Measurements from ENCODE around the gene AQP12B.
"Not testable (repeated sequence)": the region's sequence is repeated elsewhere in the genome, so short reads cannot be mapped to it uniquely, and the experiment has no call there.

The AQP12B gene

GRCh38 chr2:240701091-240701735 is 18.5 kb upstream of the AQP12B start:
- DNase-seq = no peak

GRCh38 chr2:240700616-240701015 is 17.9 kb upstream of the AQP12B start:
- DNase-seq = not testable (repeated sequence)

- DNase-seq = not testable (repeated sequence)
Measured at GRCh38 chr2:240699835-240700234, 17.1 kb upstream of the AQP12B start.

DNA sequence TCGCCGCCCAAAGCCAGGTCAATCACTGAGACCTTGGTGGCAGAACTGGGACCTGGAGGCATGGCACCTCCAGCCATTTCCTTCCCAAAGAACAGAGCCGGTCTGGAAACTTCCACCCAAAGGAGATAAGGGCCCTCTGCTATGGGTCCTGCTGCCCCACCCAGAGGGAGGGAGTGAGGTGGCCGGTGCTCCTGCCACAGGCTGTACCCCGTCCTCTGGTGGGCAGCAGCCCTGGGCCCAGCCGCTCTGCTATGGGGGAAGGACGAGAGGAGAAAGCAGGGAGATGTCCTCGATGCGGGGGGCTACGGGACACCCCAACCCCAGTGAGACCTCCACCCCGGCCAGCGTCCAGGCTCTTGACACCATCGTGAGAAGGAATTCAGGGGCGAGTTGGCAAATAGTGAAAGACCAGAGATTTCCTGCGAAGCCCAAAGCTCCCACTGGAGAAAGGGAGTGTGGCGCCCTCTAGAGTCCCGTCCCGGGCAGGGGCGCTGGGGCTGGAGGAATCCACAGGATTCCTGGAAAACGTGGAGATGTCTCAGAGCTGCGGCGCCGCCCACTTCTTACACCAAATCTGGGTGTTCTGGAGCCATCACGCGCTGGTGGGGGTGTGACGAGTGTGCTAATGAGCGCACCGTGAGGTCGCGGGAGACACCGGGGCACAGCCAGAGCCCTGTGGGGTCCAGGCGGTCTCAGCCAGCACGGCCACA is 16.3 kb upstream of the AQP12B start:
- DNase-seq = not testable (repeated sequence)

DNA sequence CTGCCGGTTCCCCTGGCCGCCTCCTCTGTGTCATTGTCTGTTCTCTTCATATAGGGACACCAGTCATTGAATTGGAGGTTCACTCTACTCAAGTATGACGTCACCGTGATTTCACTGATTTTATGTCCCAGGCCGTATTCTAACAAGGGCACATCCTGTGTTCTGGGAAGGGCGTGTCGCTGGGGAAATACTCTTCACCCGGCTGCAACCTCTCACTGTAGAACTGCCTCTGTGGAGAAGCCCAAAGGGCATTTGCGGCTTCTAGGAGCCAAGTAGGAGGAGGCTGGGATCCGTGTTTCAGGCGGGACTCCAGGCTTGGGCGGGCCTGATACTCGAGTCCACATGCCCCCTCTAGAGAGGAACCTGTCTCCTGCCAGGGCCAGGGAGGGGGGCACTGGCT is 13.8 kb upstream of the AQP12B start:
- DNase-seq = not testable (repeated sequence)

DNA sequence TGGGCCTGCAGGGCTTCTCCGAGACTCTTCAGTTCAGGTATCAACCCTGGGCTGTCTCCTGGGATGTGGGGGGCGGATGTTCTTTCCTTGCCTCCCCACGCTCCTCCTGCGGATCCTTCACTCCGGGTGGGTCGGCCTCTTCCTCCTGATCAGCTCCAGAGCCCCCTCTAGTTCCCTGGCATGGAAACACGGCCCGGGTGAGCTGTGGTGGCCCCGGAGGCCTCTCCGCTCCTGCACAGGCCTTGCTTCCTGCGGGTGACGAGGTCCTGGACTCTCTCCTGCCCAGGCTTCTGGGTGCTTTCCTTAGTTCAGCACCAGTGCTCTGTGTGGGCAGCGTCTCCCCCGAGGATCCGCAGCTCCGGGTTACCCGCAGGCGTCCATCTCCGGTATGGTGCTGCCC is 12.9 kb upstream of the AQP12B start:
- not testable (repeated sequence) for DNase-seq

GRCh38 chr2:240694304-240694703 is 11.6 kb upstream of the AQP12B start:
- not testable (repeated sequence) for DNase-seq

GRCh38 chr2:240692583-240693561 is 10.2 kb upstream of the AQP12B start:
- DNase-seq = not testable (repeated sequence)

GRCh38 chr2:240691631-240692420 is 9.1 kb upstream of the AQP12B start, which contains the start of gene AQP12A:
TSS of gene AQP12A (plus strand) at chr2:240691866. CDS start at chr2:240691914, 48 bp downstream.
- DNase-seq = not testable (repeated sequence)

DNA sequence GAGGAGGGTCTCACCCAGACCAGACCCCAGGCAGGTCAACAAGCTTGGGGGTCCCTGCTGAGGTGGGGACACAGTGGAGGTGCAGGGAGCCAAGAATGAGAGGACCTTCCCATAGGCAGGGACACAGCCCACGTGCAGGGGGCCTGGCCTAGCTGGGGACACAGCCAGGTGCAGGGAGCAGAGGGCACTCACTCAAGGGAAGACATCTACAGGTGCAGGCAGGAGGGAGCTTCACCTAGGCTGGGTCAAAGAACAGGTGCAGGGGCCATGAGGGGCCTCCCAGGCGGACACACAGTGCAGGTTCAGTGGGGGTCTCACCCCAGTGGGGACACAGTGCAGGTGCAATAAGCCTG is 8.4 kb upstream of the AQP12B start:
- DNase-seq = not testable (repeated sequence)

DNA sequence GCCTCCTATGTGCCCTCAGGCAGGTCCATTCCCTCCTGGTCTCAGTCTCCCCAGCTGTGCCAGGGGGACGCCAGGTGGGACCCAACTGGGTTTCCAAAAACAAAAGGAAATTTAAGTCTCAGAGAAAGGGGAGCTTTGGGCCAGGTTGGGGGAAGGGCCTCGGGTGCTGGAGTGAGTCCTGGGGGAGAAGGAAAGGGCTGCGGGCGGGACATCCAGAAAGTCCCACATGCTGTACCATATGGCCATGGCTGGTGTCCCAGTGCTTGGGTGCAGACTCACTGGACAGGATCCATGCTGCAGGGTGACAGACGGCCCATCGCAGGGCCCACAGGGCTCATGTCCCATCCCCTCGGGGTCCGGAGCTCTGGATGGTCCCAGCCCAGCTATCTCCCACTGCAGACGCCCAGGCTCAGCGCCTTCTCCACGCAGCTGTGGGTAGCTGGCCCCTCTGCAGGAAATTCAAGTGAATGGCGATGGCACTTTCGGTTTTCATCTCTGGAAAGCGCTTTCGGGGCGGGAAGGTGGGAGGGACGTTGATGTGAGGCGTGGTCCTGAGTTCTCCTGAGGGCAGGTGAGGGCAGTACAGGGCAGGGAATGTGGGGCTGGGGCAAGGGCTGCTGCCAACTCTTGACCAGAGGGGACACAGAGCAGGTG is 7.9 kb upstream of the AQP12B start:
- DNase-seq = not testable (repeated sequence)

GRCh38 chr2:240689975-240690374 is 7.3 kb upstream of the AQP12B start:
- no peak for DNase-seq

DNA sequence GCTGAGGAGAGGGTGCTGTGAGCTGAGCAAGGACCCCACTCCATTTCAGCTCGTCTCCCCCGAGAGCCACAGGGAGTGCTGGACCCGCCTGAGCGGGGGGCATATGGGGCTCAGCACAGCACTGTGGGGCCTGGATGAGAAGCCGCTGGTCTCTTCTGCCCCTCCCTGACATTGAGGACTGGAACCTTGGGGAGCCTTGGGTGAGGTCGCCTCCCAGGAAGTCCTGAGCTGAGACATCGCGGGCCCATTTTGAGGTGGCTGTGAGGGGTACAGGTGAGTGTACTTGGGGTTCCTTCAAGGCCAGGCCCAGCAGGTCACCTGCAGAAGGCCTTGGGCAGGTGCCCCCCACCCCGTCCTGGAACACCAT is 5.9 kb upstream of the AQP12B start:
- DNase-seq = no peak

- no peak for DNase-seq
Measured at GRCh38 chr2:240687741-240688552, 5.3 kb upstream of the AQP12B start.

GRCh38 chr2:240687045-240687740 is 4.5 kb upstream of the AQP12B start:
- no peak for DNase-seq

DNA sequence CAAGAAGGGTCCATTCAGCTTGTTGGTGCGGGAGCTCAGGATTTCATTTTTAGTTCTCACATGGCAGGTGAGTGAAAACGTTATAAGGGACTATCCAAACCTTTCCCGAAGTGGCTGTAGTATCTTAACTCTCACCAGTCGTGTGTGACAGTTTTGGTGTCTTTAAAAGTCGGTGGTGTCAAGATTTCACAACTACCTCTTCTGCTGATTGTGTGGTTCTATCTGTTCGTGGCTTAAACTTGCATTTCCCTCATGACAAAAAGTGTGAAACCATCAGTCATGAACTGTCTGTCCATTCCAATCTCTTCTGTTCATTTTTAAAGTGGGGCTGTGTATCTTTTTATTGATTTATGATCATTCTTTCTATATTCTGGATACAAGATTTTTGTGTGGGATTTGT is 3.8 kb upstream of the AQP12B start:
- DNase-seq = no peak

GRCh38 chr2:240685771-240686371 is 3.2 kb upstream of the AQP12B start:
- DNase-seq = no peak

DNA sequence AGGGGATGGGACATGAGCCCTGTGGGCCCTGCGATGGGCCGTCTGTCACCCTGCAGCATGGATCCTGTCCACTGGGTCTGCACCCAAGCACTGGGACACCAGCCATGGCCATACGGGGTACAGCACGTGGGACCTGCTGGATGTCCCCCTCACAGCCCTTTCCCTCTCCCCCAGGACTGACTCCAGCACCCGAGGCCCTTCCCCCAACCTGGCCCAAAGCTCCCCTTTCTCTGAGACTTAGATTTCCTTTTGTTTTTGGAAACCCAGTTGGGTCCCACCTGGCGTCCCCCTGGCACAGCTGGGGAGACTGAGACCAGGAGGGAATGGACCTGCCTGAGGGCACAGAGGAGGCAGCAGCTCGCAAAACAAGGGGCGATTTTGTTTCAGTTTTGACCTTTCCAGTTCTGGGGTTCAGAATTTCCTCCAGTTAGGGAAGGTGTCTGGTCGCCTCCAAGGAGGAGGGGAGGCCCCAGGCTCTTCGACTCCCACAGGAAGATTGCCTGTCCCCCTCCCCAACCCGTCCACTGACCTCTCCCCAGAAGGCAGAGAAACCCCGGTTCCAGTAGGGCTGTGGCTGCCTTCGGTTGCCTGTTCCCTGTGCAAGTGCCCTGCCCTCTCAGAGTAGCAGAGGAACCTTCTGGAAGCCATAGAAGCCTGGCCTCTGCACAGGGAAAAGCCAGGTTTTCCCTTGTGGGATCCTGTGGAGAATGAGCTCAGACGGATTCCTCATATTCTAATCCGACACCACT is 1.5 kb upstream of the AQP12B start:
- DNase-seq = not testable (repeated sequence)

DNA sequence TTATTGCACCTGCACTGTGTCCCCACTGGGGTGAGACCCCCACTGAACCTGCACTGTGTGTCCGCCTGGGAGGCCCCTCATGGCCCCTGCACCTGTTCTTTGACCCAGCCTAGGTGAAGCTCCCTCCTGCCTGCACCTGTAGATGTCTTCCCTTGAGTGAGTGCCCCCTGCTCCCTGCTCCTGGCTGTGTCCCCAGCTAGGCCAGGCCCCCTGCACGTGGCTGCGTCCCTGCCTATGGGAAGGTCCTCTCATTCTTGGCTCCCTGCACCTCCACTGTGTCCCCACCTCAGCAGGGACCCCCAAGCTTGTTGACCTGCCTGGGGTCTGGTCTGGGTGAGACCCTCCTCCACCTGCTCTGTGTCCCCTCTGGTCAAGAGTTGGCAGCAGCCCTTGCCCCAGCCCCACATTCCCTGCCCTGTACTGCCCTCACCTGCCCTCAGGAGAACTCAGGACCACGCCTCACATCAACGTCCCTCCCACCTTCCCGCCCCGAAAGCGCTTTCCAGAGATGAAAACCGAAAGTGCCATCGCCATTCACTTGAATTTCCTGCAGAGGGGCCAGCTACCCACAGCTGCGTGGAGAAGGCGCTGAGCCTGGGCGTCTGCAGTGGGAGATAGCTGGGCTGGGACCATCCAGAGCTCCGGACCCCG is 769 bp upstream of the AQP12B start:
- not testable (repeated sequence) for DNase-seq

Measured in stimulated activated CD4-positive, alpha-beta T cell treated with anti-CD3 and anti-CD28 coated beads, Interleukin-4, amount 100 ng/mL, for 1 hour (primary cell).